HepG2 (cell line): Measurements from ENCODE around the gene PRM3. TPM values are rescaled to one million over a fixed set of nuclear protein-coding genes. Genes with fewer than 3 reads are reported as not detected.

Experiments used
- ADNP ChIP-seq: sonication (generic); formaldehyde crosslinking; IDR thresholded peaks from 2 replicates; pipeline ENCODE4 v1.4.0; 2020; ENCODE audit warnings: missing genetic modification reagents
- CEBPB ChIP-seq: IDR thresholded peaks from 2 replicates; pipeline ENCODE4 v1.6.1; 2011; ENCODE audit warnings: low read depth, low read length, improper control_type of control experiment, borderline replicate concordance
- MEIS1 ChIP-seq: sonication (generic); formaldehyde crosslinking; IDR thresholded peaks from 2 replicates; pipeline ENCODE4 v1.9.0; 2021; ENCODE audit warnings: mild to moderate bottlenecking, missing genetic modification reagents, moderate library complexity, borderline replicate concordance
- NFIC ChIP-seq: IDR thresholded peaks from 2 replicates; pipeline ENCODE4 v1.6.1; 2012; ENCODE audit warnings: mild to moderate bottlenecking, low read length, inconsistent platforms
- SCMH1 ChIP-seq: sonication (generic); formaldehyde crosslinking; IDR thresholded peaks from 2 replicates; pipeline ENCODE4 v1.9.0; 2021; ENCODE audit warnings: missing genetic modification reagents, mild to moderate bottlenecking, borderline replicate concordance
- SRSF1 ChIP-seq: fragments of 200-400 bp; formaldehyde crosslinking; optimal IDR thresholded peaks from 2 replicates; pipeline ENCODE3; 2017; ENCODE audit warnings: mild to moderate bottlenecking, low read depth, low read length, moderate library complexity
- ZFP1 ChIP-seq: IDR thresholded peaks from 2 replicates; pipeline ENCODE4 v1.6.1; 2016
- ZKSCAN1 ChIP-seq: fragments of 150-350 bp; IDR thresholded peaks from 2 replicates; pipeline ENCODE4 v1.6.1; 2014; ENCODE audit warnings: low read length
- ZMYM3 ChIP-seq: sonication (generic); formaldehyde crosslinking; IDR thresholded peaks from 2 replicates; pipeline ENCODE4 v1.5.1; 2020; ENCODE audit warnings: mild to moderate bottlenecking, missing genetic modification reagents
- ZNF768 ChIP-seq: sonication (generic); formaldehyde crosslinking; IDR thresholded peaks from 2 replicates; pipeline ENCODE4 v1.4.0; 2020; ENCODE audit warnings: missing genetic modification reagents
- polyA plus RNA-seq, 8 experiments: library from polyadenylated mRNA; depleted of rRNA in 3 of 8; stranded (reverse) in 7 of 8; unstranded in 1 of 8; fragments of >200 nt; fragmentation: Illumina TruSeq in 4 of 8; extraction: Trizol in 4 of 8; gene quantifications; 2 replicates each; pipeline versions ENCODE4 v1.2.1 to v1.2.3, GENCODE V29; 2011 to 2016; ENCODE audit warnings: low read depth in 4 of 8, missing spikeins in 1 of 8, mixed read lengths in 1 of 8; ENCODE audit not compliant: insufficient read depth in 1 of 8
- total RNA-seq, 5 experiments: library from RNA; depleted of rRNA; stranded (reverse); fragments of >200 nt; fragmentation: Illumina TruSeq; extraction: Trizol; gene quantifications; 2 replicates each; pipeline ENCODE4 v1.2.3, GENCODE V29; 2016; ENCODE audit warnings: low read depth in 1 of 5
- TF ChIP-seq, protein P1 (sequence below): sonication (generic); formaldehyde crosslinking; IDR thresholded peaks from 2 replicates; pipeline ENCODE4 v1.4.0; 2020; ENCODE audit warnings: missing genetic modification reagents
- TF ChIP-seq, protein P2 (sequence below): sonication (generic); formaldehyde crosslinking; IDR thresholded peaks from 2 replicates; pipeline ENCODE4 v1.5.1; 2020; ENCODE audit warnings: mild to moderate bottlenecking, missing genetic modification reagents, borderline replicate concordance
- TF ChIP-seq, protein P3 (sequence below): sonication (generic); formaldehyde crosslinking; IDR thresholded peaks from 2 replicates; pipeline ENCODE4 v1.4.0; 2020; ENCODE audit warnings: missing genetic modification reagents, borderline replicate concordance
- TF ChIP-seq, protein P4 (sequence below): sonication (generic); formaldehyde crosslinking; IDR thresholded peaks from 2 replicates; pipeline ENCODE4 v1.5.1; 2020; ENCODE audit warnings: mild to moderate bottlenecking, missing genetic modification reagents, moderate library complexity

PRM3 gene
- total and polyA plus RNA-seq, 2 of the 13 experiments (the other 11 are each of a cell fraction or from before 2014, with no cell fraction given) = not detected

DNA sequence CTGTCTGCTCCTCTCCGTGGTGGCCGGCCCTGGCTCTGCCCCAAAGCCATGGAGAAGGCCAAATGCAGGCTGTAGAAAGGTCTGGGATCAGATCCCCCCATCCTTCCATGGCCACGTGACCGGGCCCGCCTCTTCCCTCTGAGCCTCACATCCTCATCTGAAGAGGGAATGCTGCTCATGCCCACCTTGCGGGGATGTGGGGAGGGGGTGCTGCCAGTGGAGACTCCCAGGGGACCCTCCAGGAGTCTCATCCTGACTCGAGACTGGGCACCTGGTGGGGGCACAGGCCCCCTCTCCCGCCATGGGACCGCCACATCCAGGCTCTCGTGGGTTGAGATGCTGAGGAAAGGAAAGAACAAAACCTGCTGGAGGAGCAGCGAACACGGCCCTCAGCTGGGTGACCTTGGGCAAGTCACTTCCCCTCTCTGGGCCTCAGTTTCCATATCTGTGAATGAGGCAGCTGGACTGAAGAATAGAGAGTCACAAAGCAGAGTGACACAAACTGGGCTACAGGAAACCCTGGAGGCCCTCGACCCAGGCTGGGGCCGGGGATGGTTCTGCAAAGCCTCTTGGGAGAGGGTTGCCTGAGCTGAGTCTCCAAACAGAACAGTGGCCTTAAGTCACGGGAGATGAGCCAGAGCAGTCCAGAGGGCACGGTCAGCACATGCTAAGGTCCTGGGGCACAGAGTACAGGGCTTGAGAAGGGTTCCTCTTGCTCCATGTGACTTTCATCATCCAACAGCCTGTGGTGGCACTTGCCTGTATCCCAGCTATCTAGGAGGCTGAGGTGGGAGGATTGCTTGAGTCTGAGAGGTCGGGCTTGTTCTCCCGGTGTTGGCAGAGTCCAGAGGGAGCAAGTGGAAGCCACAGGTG is 47.5 kb downstream of the PRM3 start (continued):
- TF ChIP-seq, protein P1, sequence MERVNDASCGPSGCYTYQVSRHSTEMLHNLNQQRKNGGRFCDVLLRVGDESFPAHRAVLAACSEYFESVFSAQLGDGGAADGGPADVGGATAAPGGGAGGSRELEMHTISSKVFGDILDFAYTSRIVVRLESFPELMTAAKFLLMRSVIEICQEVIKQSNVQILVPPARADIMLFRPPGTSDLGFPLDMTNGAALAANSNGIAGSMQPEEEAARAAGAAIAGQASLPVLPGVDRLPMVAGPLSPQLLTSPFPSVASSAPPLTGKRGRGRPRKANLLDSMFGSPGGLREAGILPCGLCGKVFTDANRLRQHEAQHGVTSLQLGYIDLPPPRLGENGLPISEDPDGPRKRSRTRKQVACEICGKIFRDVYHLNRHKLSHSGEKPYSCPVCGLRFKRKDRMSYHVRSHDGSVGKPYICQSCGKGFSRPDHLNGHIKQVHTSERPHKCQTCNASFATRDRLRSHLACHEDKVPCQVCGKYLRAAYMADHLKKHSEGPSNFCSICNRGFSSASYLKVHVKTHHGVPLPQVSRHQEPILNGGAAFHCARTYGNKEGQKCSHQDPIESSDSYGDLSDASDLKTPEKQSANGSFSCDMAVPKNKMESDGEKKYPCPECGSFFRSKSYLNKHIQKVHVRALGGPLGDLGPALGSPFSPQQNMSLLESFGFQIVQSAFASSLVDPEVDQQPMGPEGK = no peak
- no peak for TF ChIP-seq ZKSCAN1
- no peak for TF ChIP-seq ZFP1 (CRISPR knock-in tag)
- TF ChIP-seq, protein P2, sequence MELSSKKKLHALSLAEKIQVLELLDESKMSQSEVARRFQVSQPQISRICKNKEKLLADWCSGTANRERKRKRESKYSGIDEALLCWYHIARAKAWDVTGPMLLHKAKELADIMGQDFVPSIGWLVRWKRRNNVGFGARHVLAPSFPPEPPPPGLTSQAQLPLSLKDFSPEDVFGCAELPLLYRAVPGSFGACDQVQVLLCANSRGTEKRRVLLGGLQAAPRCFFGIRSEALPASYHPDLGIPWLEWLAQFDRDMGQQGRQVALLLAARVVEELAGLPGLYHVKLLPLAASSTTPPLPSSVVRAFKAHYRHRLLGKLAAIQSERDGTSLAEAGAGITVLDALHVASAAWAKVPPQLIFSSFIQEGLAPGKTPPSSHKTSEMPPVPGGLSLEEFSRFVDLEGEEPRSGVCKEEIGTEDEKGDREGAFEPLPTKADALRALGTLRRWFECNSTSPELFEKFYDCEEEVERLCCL = no peak
- TF ChIP-seq ADNP = no peak
- no peak for TF ChIP-seq SRSF1
- TF ChIP-seq, protein P3, sequence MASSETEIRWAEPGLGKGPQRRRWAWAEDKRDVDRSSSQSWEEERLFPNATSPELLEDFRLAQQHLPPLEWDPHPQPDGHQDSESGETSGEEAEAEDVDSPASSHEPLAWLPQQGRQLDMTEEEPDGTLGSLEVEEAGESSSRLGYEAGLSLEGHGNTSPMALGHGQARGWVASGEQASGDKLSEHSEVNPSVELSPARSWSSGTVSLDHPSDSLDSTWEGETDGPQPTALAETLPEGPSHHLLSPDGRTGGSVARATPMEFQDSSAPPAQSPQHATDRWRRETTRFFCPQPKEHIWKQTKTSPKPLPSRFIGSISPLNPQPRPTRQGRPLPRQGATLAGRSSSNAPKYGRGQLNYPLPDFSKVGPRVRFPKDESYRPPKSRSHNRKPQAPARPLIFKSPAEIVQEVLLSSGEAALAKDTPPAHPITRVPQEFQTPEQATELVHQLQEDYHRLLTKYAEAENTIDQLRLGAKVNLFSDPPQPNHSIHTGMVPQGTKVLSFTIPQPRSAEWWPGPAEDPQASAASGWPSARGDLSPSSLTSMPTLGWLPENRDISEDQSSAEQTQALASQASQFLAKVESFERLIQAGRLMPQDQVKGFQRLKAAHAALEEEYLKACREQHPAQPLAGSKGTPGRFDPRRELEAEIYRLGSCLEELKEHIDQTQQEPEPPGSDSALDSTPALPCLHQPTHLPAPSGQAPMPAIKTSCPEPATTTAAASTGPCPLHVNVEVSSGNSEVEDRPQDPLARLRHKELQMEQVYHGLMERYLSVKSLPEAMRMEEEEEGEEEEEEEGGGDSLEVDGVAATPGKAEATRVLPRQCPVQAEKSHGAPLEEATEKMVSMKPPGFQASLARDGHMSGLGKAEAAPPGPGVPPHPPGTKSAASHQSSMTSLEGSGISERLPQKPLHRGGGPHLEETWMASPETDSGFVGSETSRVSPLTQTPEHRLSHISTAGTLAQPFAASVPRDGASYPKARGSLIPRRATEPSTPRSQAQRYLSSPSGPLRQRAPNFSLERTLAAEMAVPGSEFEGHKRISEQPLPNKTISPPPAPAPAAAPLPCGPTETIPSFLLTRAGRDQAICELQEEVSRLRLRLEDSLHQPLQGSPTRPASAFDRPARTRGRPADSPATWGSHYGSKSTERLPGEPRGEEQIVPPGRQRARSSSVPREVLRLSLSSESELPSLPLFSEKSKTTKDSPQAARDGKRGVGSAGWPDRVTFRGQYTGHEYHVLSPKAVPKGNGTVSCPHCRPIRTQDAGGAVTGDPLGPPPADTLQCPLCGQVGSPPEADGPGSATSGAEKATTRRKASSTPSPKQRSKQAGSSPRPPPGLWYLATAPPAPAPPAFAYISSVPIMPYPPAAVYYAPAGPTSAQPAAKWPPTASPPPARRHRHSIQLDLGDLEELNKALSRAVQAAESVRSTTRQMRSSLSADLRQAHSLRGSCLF (CRISPR knock-in tag) = no peak
- TF ChIP-seq, protein P4, sequence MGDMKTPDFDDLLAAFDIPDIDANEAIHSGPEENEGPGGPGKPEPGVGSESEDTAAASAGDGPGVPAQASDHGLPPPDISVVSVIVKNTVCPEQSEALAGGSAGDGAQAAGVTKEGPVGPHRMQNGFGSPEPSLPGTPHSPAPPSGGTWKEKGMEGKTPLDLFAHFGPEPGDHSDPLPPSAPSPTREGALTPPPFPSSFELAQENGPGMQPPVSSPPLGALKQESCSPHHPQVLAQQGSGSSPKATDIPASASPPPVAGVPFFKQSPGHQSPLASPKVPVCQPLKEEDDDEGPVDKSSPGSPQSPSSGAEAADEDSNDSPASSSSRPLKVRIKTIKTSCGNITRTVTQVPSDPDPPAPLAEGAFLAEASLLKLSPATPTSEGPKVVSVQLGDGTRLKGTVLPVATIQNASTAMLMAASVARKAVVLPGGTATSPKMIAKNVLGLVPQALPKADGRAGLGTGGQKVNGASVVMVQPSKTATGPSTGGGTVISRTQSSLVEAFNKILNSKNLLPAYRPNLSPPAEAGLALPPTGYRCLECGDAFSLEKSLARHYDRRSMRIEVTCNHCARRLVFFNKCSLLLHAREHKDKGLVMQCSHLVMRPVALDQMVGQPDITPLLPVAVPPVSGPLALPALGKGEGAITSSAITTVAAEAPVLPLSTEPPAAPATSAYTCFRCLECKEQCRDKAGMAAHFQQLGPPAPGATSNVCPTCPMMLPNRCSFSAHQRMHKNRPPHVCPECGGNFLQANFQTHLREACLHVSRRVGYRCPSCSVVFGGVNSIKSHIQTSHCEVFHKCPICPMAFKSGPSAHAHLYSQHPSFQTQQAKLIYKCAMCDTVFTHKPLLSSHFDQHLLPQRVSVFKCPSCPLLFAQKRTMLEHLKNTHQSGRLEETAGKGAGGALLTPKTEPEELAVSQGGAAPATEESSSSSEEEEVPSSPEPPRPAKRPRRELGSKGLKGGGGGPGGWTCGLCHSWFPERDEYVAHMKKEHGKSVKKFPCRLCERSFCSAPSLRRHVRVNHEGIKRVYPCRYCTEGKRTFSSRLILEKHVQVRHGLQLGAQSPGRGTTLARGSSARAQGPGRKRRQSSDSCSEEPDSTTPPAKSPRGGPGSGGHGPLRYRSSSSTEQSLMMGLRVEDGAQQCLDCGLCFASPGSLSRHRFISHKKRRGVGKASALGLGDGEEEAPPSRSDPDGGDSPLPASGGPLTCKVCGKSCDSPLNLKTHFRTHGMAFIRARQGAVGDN (CRISPR knock-in tag) = peak; percentile 21; the same call in 1 of the 2 replicates
- TF ChIP-seq CEBPB = no peak
- TF ChIP-seq ZMYM3 (CRISPR knock-in tag) = peak; percentile 55; the same call in 1 of the 2 replicates
- no peak for TF ChIP-seq SCMH1 (CRISPR knock-in tag)
- no peak for TF ChIP-seq MEIS1 (CRISPR knock-in tag)
- peak; percentile 48 for TF ChIP-seq ZNF768 (CRISPR knock-in tag)
- TF ChIP-seq NFIC = no peak
